NCI-H1417 (cell line): Measurements from ENCODE around the gene FAM53A.
"Not testable (repeated sequence)": the region's sequence is repeated elsewhere in the genome, so short reads cannot be mapped to it uniquely, and the experiment has no call there.

ENCODE experiments used
- DNase-seq, 3 experiments: peaks; one replicate each; lab custom pipeline; 2025; lab: John Stamatoyannopoulos, UW

FAM53A gene

GRCh38 chr4:1622238-1622637, 61.9 kb downstream of the FAM53A start:
- no peak for DNase-seq

- DNase-seq: no peak
Observed at GRCh38 chr4:1621526-1621925, 62.6 kb downstream of the FAM53A start.

GRCh38 chr4:1619151-1619672, 64.9 kb downstream of the FAM53A start:
- no peak for DNase-seq

GRCh38 chr4:1618438-1618837, 65.7 kb downstream of the FAM53A start:
- DNase-seq: no peak

GRCh38 chr4:1616557-1616930, 67.6 kb downstream of the FAM53A start:
- no peak for DNase-seq

- no peak for DNase-seq
Observed at GRCh38 chr4:1615786-1616556, 68.1 kb downstream of the FAM53A start.

GRCh38 chr4:1614854-1615595, 69.1 kb downstream of the FAM53A start:
- DNase-seq: no peak

GRCh38 chr4:1614502-1614853, 69.6 kb downstream of the FAM53A start:
- DNase-seq: no peak

- no peak for DNase-seq
Observed at GRCh38 chr4:1614049-1614448, 70.1 kb downstream of the FAM53A start.

- no peak for DNase-seq
Observed at GRCh38 chr4:1613099-1613495, 71.0 kb downstream of the FAM53A start.

- no peak for DNase-seq
Observed at GRCh38 chr4:1612278-1613098, 71.6 kb downstream of the FAM53A start.

- DNase-seq: no peak
Observed at GRCh38 chr4:1611501-1611870, 72.6 kb downstream of the FAM53A start.

GRCh38 chr4:1610791-1611500, 73.2 kb downstream of the FAM53A start:
- no peak for DNase-seq

- no peak for DNase-seq
Observed at GRCh38 chr4:1609901-1610790, 74.0 kb downstream of the FAM53A start.

- no peak for DNase-seq
Observed at GRCh38 chr4:1608821-1609500, 75.2 kb downstream of the FAM53A start.

GRCh38 chr4:1608196-1608820, 75.8 kb downstream of the FAM53A start:
- DNase-seq: no peak

- DNase-seq: not testable (repeated sequence)
Observed at GRCh38 chr4:1607436-1608195, 76.5 kb downstream of the FAM53A start.

- DNase-seq: peak in 2 of 3 experiments; percentile 50 to 73
Observed at GRCh38 chr4:1604706-1605205, 79.4 kb downstream of the FAM53A start.

- no peak for DNase-seq
Observed at GRCh38 chr4:1604181-1604705, 79.9 kb downstream of the FAM53A start.
